Measurements from ENCODE around the gene EHD3.

The EHD3 gene

GRCh38 chr2:31234683-31235503, 941 bp downstream of the EHD3 start:
- in situ Hi-C loops (cut with MboI; ENCODE audit: low sequenced_read_pairs), result no loop called here

GRCh38 chr2:31235504-31235902, 1.6 kb downstream of the EHD3 start:
- in situ Hi-C loops (cut with MboI; ENCODE audit: low sequenced_read_pairs), result no loop called here

DNA sequence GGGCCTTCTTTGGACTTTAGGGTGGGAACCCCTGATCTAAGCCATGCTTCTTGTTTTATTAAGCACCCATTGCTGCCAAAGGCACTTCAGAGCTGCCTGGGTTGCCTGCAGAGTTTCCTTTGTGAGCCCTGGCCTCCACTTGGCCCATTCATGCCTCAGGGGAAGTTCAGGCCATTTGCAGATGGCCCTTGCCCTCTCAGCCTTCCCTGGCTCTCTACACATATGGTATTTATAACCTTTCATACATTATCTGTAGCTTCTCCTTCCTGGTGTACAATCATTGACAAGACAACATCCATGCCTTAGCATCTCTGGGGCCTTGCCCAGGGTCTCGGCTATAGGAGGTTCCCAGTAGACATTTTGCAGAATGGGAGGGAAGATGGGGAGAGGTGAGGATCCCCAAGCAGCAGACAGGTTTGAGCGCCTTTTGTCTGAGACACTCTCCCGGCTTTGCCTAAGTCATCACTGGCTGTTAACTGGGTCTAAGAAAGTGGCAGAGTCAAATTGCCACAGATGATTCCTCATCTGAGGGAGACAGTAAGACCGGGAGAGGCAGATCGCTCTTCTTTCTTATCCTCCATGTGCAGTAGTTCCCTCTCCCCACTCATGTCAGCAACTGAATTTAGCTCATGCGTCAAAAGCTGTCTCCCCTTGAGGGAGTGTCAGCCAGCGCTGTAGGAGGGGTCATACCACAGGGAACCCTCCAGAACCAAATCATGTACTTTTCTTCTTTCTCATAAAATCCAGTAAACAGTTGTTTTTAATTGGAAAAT, 2.7 kb downstream of the EHD3 start:
- in situ Hi-C loops (cut with MboI; ENCODE audit: low sequenced_read_pairs), result no loop called here

DNA sequence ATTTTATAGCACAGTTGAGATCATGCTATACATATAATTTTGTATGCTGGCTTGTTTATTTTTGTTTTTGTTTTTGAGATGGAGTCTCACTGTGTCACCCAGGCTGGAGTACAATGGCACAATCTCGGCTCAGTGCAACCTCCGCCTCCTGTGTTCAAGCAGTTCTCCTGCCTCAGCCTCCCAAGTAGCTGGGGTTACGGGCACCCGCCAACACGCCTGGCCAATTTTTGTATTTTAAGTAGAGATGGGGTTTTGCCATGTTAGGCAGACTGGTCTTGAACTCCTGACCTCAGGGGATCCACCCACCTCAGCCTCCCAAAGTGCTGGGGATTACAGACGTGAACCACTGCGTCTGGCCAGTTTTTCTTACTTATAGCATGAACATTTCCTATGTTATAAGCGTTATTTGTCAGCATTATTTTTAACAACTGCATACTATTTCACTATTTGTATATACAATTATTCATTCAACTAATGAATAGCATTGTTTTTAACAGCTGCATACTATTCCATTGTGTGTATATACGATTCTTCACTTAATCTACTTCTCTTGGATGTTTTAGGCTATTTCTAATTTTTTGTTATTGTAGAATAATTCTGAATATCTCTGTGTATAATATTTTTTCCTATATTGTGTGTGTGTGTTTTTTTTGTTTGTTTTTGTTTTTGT, 3.5 kb downstream of the EHD3 start:
- in situ Hi-C loops (cut with MboI; ENCODE audit: low sequenced_read_pairs), result no loop called here

- in situ Hi-C loops (cut with MboI; ENCODE audit: low sequenced_read_pairs), result no loop called here
These were observed 4.4 kb downstream of the EHD3 start for GRCh38 chr2:31238126-31238905.

DNA sequence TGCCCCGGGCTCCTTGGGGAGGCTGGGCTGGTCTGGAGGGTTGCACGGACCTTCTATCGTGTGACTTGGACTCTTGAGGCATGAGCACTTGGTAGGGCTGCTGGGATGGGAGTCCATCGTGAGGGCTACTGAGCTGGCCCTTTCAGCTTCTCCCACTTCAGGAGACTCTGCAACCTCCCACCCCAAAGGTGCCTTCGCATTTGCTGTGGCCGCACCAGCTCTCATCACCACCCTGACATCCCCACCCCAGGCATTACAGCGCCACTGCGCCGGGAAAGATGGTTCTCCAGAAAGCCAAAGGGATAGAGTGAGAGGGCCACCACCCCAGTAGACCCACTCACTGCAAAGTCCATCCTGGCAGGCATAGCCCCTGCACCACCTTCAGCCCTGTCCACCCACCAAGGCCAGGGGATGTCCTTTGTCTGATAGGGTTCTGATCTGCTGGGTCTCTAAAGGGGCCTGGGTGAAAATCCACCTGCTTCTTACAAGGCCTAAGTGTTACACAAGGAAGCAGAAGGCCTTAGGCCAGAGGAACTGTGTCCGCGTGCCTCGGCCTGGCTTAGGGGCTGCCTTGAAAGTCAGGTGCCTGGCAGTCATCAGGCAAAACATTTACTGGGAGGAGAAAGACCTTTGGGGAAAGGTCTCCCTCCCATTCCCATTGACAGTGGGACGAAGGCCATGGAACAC, 5.1 kb downstream of the EHD3 start:
- in situ Hi-C loops (cut with MboI; ENCODE audit: low sequenced_read_pairs), result no loop called here

GRCh38 chr2:31239593-31240177, 5.7 kb downstream of the EHD3 start:
- in situ Hi-C loops (cut with MboI; ENCODE audit: low sequenced_read_pairs), result no loop called here

DNA sequence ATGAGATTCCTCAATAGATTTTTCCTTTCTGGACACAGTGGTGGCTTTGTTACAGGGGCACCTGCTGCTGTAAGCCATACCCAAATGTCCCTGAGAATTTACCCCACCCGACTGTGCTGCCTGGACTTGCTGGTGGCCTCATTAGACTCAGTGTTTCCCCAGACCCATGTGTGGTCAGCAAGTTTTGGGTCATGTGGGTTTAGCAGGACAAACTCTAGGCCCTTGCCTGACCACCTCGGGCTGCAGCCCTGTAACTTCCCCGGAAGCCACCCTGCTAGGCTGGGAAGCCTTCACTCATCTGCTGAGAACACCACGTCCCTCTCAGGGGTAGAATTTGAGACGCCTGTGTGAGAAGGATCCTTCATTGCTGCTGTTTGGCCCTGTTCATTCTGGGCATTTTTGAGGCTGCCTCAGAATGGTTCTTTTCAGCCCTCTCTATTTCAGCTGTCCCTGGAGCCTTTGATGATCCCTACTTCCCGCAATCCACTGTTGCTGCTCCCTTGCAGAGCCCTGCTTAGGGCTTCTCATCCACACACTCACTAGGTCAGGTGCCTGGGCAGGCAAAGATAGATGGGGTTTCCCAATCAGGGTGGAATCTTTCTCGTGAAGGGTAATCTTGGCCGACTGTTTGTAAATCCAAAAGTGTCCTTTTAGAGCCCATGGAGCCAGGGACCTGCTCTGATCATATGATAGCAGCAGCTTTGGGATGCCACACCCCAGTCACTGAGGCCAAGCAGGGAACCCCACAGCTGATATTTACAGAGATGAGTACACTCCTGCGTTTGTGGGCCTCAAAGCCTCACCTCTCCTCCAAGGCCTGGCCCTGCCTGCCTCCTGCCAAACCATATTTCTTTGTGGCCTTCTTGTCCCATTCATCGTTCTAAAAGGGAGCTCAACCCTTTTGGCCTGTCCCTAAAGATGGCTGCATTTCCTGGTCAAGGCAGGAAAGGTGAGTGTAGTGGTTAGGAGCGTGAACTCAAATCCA, 6.7 kb downstream of the EHD3 start:
- in situ Hi-C loops (cut with MboI; ENCODE audit: low sequenced_read_pairs), result no loop called here

GRCh38 chr2:31241625-31242270, 7.8 kb downstream of the EHD3 start:
- in situ Hi-C loops (cut with MboI; ENCODE audit: low sequenced_read_pairs), result no loop called here

GRCh38 chr2:31243053-31243452, 9.1 kb downstream of the EHD3 start:
- in situ Hi-C loops (cut with MboI; ENCODE audit: low sequenced_read_pairs), result no loop called here

GRCh38 chr2:31244101-31244500, 10.1 kb downstream of the EHD3 start:
- in situ Hi-C loops (cut with MboI; ENCODE audit: low sequenced_read_pairs), result no loop called here

GRCh38 chr2:31246184-31246852, 12.4 kb downstream of the EHD3 start:
- in situ Hi-C loops (cut with MboI; ENCODE audit: low sequenced_read_pairs), result no loop called here

GRCh38 chr2:31247711-31248110, 13.8 kb downstream of the EHD3 start:
- in situ Hi-C loops (cut with MboI; ENCODE audit: low sequenced_read_pairs), result no loop called here

DNA sequence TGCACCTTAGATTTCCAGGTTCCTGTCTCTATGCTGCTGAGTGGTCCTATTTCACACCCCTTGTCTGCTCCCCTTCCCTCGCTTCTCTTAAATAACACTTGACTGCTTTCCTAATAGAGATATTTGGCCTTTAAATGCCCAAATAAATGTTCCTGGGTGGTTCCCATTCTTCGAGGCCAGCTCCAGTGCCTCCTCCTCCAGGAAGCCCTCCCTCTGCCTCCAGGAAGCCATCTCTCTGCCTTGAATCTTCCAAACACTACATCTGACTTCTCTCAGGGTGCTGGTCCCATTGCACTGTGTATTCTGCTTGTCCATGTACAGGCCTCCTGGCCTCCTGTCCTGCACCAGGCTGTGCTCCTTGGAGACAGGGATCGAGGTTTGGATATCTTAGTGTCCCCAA, 14.2 kb downstream of the EHD3 start:
- in situ Hi-C loops (cut with MboI; ENCODE audit: low sequenced_read_pairs), result no loop called here

DNA sequence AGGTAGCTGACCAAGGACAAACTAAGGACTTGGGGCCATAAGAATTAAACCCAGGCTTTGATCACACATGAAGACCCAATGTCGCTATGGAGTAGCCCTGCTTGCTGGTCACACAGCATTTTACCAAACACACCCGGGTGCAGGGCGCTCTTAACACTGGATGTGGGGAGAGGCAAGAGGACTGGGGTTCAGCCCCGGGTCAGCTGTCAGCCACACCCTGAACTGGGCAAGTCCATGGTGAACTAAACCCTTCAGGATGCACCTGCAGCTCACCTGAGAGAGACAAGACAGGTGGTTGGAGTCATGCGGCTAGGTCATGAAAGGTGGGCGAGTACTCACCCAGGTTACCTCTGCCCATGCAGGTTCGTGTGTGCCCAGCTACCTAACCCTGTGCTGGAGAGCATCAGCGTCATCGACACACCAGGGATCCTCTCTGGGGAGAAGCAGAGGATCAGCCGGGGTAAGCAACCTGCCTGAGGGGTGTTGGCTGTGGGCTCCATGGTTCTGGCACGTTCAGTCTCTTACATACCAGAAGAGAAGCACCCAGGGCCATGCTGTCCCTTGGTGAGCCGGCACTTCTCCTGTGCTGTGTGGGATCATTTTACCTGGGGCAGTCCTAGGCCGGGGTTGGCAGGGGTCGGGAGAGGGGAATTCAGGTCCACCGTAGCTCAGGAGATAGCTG, 15.2 kb downstream of the EHD3 start:
- in situ Hi-C loops (cut with MboI; ENCODE audit: low sequenced_read_pairs), result no loop called here

DNA sequence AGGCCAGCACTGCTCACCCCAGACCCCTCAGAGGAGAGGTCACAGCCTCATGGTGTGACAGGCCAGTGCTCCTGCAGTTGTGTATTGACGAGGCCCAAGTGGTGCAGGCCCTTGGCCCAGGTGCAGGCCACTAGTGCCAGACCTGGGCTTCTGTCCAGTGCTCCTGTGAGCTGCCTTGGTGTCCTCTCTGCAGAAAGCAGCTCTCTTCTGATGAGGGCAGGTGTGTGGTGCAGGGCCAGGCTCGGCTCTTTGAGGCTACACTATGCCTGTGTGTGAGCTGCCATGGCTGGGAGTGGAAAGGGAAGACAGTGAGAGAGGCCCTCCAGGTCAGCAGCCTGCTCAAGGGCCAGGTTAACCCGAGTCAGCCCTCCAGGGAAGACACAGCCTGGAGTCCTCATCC, 17.1 kb downstream of the EHD3 start:
- in situ Hi-C loops (cut with MboI; ENCODE audit: low sequenced_read_pairs), result no loop called here

DNA sequence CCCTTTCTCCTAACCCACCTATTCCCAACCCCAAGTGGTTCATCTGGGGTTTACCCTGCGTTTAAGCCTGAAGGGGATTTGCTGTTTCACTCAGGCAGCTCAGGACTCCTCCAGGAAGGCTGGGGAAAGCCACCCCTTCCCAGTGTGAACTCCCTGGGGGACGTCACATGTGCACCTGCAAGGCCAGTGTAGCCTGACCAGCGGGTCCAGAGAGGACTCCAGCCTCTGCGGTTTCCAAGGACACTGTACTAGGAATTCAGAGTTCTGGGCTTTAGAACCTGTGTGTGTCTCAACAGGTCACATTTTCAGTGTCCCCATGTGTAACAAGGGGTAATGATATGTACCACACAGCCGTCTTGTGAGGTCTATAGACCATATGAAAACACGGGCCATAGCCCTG, 17.9 kb downstream of the EHD3 start:
- in situ Hi-C loops (cut with MboI; ENCODE audit: low sequenced_read_pairs), result no loop called here

All from HL-60/S4 treated with phorbol 12-myristate 13-acetate at 8.2 ng/mL for 4 days and 3 days (cell line).